Stomach (tissue), 9 donors: ENCODE data around the gene ADPRHL1. TPM values are rescaled to one million over a fixed set of nuclear protein-coding genes. Genes with fewer than 3 reads are reported as not detected.
A peak's percentile ranks its signal among the peaks of the same experiment; 100 is the strongest.

ENCODE experiments used
- DNase-seq, 2 donors: peaks; one replicate each; pipeline versions ENCODE4 v3.0.0 to v3.0.0-alpha.2; 2013 to 2019
- H3K27ac ChIP-seq, 5 donors: fragments of 200-600 bp in 4 of 5; sonication (generic) in 4 of 5; one replicate each; pipeline ENCODE4 v1.5.1; 2013 to 2019; ENCODE audit warnings: mild to moderate bottlenecking in 1 of 5, moderate library complexity in 1 of 5
- H3K27me3 ChIP-seq, 3 donors: fragments of 200-600 bp; sonication (generic); one replicate each; pipeline ENCODE4 v1.5.1; 2017 to 2019; ENCODE audit warnings: mixed run types in 1 of 3
- H3K36me3 ChIP-seq, 4 donors: fragments of 200-600 bp; sonication (generic); 1 replicate in 3 of 4; 2 replicates in 1 of 4; pipeline ENCODE4 v1.5.1; 2016 to 2019
- H3K4me1 ChIP-seq, 4 donors: fragments of 200-600 bp; sonication (generic); one replicate each; pipeline ENCODE4 v1.5.1; 2016 to 2019
- H3K4me3 ChIP-seq, 4 donors: fragments of 200-600 bp; sonication (generic) in 3 of 4; one replicate each; pipeline ENCODE4 v1.5.1; 2016 to 2019; ENCODE audit warnings: mild to moderate bottlenecking in 1 of 4
- H3K9me3 ChIP-seq, 4 donors: fragments of 200-600 bp; sonication (generic); one replicate each; pipeline ENCODE4 v1.5.1; 2016 to 2019
- CTCF ChIP-seq, 7 experiments: fragments of 450-650 bp in 4 of 7; fragments of 200-600 bp in 3 of 7; sonication (generic) in 3 of 7; IDR thresholded peaks; one replicate each; pipeline ENCODE4 v1.5.1; 2016 to 2019; ENCODE audit warnings: antibody characterized with exemption in 7 of 7, control low read depth in 2 of 7, mild to moderate bottlenecking in 1 of 7
- EP300 ChIP-seq: sonication (generic); formaldehyde crosslinking; IDR thresholded peaks from one replicate; pipeline ENCODE4 v1.6.1; 2017; ENCODE audit warnings: antibody characterized with exemption
- POLR2A ChIP-seq, 4 donors: fragments of 450-650 bp; IDR thresholded peaks; one replicate each; pipeline ENCODE4 v1.6.1; 2016; ENCODE audit warnings: antibody characterized with exemption in 4 of 4, control low read depth in 2 of 4, mild to moderate bottlenecking in 1 of 4, moderate library complexity in 1 of 4
- POLR2AphosphoS5 ChIP-seq, 3 donors: sonication (generic); formaldehyde crosslinking; IDR thresholded peaks; one replicate each; pipeline ENCODE4 v1.6.1; 2016; ENCODE audit warnings: antibody characterized with exemption in 3 of 3
- WGBS, 5 donors: extraction: QIAGEN DNeasy Blood & Tissue Kit in 3 of 5; methylation state at CpG; one replicate each; pipeline versions ENCODE4 v1.1.5 to v1.1.7; 2013 to 2018; 5-methylcytosine and 5-hydroxymethylcytosine counted together
- intact Hi-C: fragments of 100-400 bp; cut with DNase I; formaldehyde crosslinking; loops from one replicate; pipeline ENCODE4 v1.15.1; 2023; ENCODE audit warnings: low total_unique reads
- polyA plus RNA-seq, 3 donors: library from polyadenylated mRNA; stranded (reverse); fragments of 200-250 nt; gene quantifications; one replicate each; pipeline ENCODE4 v1.2.3, GENCODE V29; 2013
- total RNA-seq, 5 donors: library from RNA; depleted of rRNA; stranded (reverse); fragments of >200 nt; gene quantifications; one replicate each; pipeline versions ENCODE4 v1.1.0 to v1.2.3, GENCODE V29; 2014 to 2016
- donor health status: healthy with polysubstance abuse.
- donor health status: Bipolar disorder and iron deficiency.
- donor health status: healthy.

The ADPRHL1 gene
- total and polyA plus RNA-seq, 8 donors, result 1.7 to 6.7 (median 2.7) TPM

GRCh38 chr13:113421673-113422270 lies 31.5 kb downstream of the ADPRHL1 start:
- TF ChIP-seq POLR2AphosphoS5 (IDR thresholded peaks at IDR 0.05), result no peak
- no peak for TF ChIP-seq CTCF (IDR thresholded peaks at IDR 0.05)
- no peak for TF ChIP-seq EP300
- no peak for TF ChIP-seq POLR2A (IDR thresholded peaks at IDR 0.05)
- intact Hi-C loops, result no loop called here
- Histone ChIP-seq H3K27ac (peak overlapping the region in 4 of 5 donors; percentile 59 to 76 (median 62)), H3K4me1 (peaks cover 0 to 28% (median 16%) of the 10 kb centered on the region in 4 donors), H3K9me3 (no peaks in the 10 kb centered on the region), H3K27me3 (peaks cover 0 to 7% (median 4%) of the 10 kb centered on the region in 3 donors), H3K36me3 (no peaks in the 10 kb centered on the region), H3K4me3 (no peak overlapping the region)
- WGBS, 5 donors, result 46 to 73% (median 67%) methylated on average over 15 of the region's 15 CpGs
- DNase-seq, result peak in 1 of 2 donors; percentile 85

GRCh38 chr13:113420833-113421600 lies 32.3 kb downstream of the ADPRHL1 start:
- 53 to 74% (median 67%) methylated on average over 14 to 32 of the region's 38 CpGs for WGBS, 5 donors
- Histone ChIP-seq H3K27ac (peak overlapping the region in 4 of 5 donors; percentile 59 to 76 (median 62)), H3K4me3 (no peak overlapping the region), H3K9me3 (no peaks in the 10 kb centered on the region), H3K27me3 (peaks cover 0 to 8% (median 4%) of the 10 kb centered on the region in 3 donors), H3K36me3 (no peaks in the 10 kb centered on the region), H3K4me1 (peaks cover 0 to 28% (median 16%) of the 10 kb centered on the region in 4 donors)
- TF ChIP-seq EP300 (no peak), POLR2AphosphoS5 (IDR thresholded peaks at IDR 0.05) (no peak), POLR2A (IDR thresholded peaks at IDR 0.05) (no peak), CTCF (IDR thresholded peaks at IDR 0.05) (no peak)
- DNase-seq, result no peak
- intact Hi-C loops, result no loop called here

GRCh38 chr13:113420232-113420631 lies 33.1 kb downstream of the ADPRHL1 start:
- Histone ChIP-seq H3K9me3 (no peaks in the 10 kb centered on the region), H3K27me3 (peaks cover 0 to 8% (median 4%) of the 10 kb centered on the region in 3 donors), H3K4me1 (peaks cover 0 to 28% (median 16%) of the 10 kb centered on the region in 4 donors), H3K36me3 (no peaks in the 10 kb centered on the region), H3K4me3 (peak overlapping the region; percentile 8 to 36 (median 22)), H3K27ac (no peak overlapping the region)
- 33 to 73% (median 58%) methylated on average over 15 of the region's 15 CpGs for WGBS, 5 donors
- peak in 1 of 2 donors; percentile 52 for DNase-seq
- intact Hi-C loops, result no loop called here
- TF ChIP-seq POLR2AphosphoS5 (IDR thresholded peaks at IDR 0.05), result no peak
- TF ChIP-seq POLR2A (IDR thresholded peaks at IDR 0.05), result no peak
- TF ChIP-seq CTCF (IDR thresholded peaks at IDR 0.05), result no peak
- TF ChIP-seq EP300, result no peak

GRCh38 chr13:113419531-113420193 lies 33.6 kb downstream of the ADPRHL1 start:
- Histone ChIP-seq H3K36me3 (no peaks in the 10 kb centered on the region), H3K27me3 (peaks cover 0 to 8% (median 4%) of the 10 kb centered on the region in 3 donors), H3K27ac (no peak overlapping the region), H3K9me3 (no peaks in the 10 kb centered on the region), H3K4me1 (peaks cover 0 to 28% (median 16%) of the 10 kb centered on the region in 4 donors), H3K4me3 (peak overlapping the region; percentile 8 to 36 (median 22))
- TF ChIP-seq CTCF (IDR thresholded peaks at IDR 0.05), result no peak
- no peak for TF ChIP-seq POLR2AphosphoS5 (IDR thresholded peaks at IDR 0.05)
- no peak for TF ChIP-seq POLR2A (IDR thresholded peaks at IDR 0.05)
- no peak for TF ChIP-seq EP300
- intact Hi-C loops, result no loop called here
- peak in 1 of 2 donors; percentile 69 for DNase-seq
- 53 to 80% (median 67%) methylated on average over 18 of the region's 18 CpGs for WGBS, 5 donors
